GM21528 (cell line): ENCODE data around the gene C10orf90.

Experiments used
- ATAC-seq: cut with Tn5 transposase; IDR thresholded peaks from one replicate; pipeline ENCODE4 v1.9.1; 2021; ENCODE audit warnings: mild to moderate bottlenecking, moderate library complexity; ENCODE audit not compliant: unreplicated experiment, low FRiP score

C10orf90 gene

GRCh38 chr10:126439942-126440341 is 230.6 kb downstream of the C10orf90 start:
- ATAC-seq: no peak

GRCh38 chr10:126438407-126438783 is 232.1 kb downstream of the C10orf90 start:
- ATAC-seq: no peak

- ATAC-seq: no peak
Observed at GRCh38 chr10:126437635-126438406, 232.7 kb downstream of the C10orf90 start.

DNA sequence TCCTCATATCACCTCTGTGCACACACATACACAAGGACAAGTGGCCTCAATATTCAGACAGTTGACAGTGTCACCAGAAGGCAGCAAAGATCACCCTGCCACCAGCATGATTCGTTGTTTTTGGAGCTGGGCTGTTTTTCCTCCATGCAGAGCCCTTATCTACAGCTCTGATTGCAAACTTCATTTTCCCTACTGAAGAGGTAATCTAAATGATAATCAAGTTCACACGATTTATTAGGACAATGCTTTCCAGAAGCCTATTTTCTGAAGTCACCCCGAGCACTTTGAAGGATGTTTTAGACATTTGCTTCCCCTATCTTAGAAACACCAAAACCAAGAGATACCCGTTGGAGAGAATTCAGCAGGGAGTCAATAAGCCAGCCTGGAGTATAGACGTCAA is 236.3 kb downstream of the C10orf90 start:
- ATAC-seq: no peak

DNA sequence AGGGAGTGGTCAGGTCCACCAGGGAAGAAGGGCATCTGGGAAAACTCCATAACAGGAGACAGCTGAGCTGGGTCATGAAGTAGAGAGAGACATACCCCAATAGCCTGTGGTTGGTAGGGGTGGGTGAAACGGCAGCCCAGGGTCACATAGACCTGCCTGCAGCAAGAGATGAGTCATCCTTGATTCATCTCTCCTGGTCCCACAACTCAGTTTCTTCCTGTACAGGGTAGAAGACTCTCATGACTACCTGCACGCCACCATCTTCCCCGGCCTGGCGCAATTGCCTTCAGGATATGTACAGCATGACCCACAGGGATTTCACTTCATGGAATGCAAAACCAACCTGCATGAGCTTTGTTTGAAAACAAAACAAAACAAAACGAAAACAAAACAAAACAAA is 237.1 kb downstream of the C10orf90 start:
- ATAC-seq: no peak

DNA sequence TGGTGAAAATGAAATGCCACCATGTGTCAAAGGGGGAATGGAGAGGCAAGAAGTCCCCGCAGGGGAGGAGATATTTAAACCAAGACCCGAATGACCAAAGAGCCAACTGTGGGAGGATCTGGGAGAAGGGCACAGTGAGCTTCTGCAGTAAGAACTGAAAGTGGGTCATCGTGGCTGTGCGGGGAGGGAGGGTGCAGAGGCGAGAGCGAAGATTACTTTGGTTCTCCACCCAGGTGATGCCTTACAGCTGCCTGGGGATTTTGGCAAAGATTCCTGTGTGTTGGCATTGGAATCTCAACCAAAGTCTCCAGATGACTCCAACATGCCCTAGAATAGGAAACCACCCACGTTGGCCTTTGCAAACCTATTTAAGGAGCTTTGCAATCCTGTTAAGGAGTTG is 238.0 kb downstream of the C10orf90 start:
- no peak for ATAC-seq

DNA sequence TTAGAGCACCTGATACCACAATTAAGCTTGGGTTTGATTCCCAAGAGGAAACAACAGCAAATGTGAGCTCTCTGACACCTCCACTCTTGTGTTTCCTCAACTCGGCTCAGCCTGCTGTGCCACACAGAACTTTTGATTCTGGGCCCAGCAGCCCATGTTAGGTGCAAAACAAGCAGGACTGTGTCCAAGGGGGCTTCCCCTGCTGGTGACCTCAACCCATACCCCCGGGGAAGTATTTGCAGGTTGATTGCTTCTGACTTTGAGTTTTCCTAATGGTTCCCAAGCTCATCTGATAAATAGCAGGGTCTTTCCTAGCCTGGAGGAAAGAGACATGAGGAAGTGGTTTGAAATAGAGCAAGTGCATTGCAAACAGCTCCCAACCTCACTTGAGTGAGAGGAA is 238.7 kb downstream of the C10orf90 start:
- ATAC-seq: no peak

GRCh38 chr10:126430512-126430911 is 240.0 kb downstream of the C10orf90 start:
- no peak for ATAC-seq

DNA sequence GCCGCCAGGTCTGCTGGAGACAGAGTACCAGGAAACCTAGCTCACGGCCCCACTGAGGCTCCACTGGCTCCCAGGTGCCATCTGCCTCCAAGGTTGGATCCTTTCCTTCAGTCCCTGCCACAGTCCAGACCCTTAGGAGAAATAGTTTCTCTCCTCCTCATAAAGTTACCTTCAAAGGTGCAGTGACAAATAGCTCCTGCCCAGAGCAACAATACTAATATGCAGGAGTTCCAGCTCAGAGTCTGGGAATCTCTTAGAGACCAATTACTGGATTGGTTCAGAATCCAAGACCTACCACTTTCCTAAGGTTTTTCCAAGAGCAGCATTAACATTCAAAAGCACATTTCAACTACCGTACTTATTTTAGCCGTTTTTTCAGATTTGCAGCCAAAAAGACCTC is 241.2 kb downstream of the C10orf90 start:
- ATAC-seq: no peak

- no peak for ATAC-seq
Observed at GRCh38 chr10:126425489-126426065, 244.9 kb downstream of the C10orf90 start.

- no peak for ATAC-seq
Observed at GRCh38 chr10:126425032-126425431, 245.5 kb downstream of the C10orf90 start.

DNA sequence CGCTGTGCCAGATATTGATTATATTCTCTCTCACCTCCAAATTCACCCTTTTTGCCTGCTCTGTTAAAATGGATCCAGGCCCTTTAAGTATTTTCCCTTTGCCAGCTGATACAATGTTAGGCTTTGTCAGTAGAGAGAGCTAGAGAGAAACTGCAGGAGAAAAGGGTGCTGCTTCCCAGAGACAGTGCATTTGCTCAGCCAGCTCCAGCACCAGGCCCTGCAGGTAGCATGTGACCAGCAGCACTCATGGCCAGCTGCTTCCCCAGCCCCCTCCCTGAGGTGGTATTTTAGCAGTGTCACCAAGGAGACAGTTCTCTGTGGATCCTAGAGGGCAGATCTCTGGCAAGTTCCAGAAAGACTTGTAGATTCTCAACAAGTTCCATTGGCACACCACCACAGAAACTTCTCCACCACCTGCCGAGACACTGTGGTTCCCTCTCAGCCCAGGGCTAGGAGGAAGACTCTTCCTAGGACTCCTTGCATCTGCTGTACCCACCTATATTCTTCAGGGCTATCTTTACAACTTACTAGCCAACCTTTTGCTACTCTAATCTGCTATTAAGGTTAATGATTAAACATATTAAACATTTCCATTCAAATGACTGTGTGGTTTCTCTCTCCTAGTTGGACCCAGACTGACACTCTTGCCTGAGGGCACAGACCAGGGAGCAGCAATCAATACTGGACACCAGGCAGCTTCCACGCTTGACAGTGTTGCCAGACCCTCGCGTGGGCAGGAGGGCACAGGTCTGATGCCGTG is 246.6 kb downstream of the C10orf90 start:
- ATAC-seq: no peak

DNA sequence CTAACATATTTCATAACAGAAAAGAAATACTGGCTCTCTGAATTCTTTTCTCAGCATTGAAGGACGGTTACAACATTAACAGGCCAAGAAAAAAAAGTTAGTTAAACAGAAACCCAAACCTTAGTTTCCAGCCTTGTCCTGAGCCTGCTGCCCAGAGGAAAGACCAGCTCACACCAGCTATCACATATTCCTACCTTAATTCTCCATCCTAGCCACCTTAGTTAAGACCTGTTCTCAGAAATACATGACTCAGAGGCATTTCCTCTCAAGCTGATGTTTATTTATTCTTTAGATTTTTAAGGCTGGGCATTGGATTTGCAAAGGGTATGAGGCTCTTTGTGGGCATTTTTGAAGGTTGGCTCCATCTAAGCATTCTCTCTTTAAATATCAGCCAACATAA is 247.9 kb downstream of the C10orf90 start:
- no peak for ATAC-seq

DNA sequence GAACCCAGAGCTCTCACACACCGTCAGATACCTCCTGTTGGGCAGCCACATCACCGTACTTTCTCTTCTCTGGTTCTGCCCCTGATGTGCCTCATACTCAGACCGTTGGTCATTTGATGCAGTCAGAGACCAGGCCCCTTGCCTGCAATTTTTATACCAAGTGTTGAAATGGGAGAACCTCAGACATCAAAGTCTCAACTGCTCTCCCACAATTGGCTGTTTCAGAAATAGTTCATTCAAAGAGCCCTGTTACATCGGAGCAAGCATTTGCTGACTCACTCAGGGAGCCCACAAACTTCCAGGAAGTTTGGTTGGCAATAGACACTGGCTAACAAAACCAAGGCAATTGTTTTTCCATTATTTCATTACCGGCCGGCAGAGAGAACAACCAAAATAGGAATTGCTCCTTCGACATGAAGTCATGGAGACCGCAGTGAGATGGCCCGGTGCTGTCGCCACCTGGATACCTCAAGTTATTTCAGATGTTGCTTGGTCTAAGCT is 248.7 kb downstream of the C10orf90 start:
- ATAC-seq: no peak

- ATAC-seq: no peak
Observed at GRCh38 chr10:126420567-126421300, 249.8 kb downstream of the C10orf90 start.

GRCh38 chr10:126417220-126417825 is 253.2 kb downstream of the C10orf90 start:
- ATAC-seq: no peak

GRCh38 chr10:126409821-126410220 is 260.7 kb downstream of the C10orf90 start:
- no peak for ATAC-seq

GRCh38 chr10:126408953-126409641 is 261.4 kb downstream of the C10orf90 start:
- no peak for ATAC-seq

- ATAC-seq: no peak
Observed at GRCh38 chr10:126407831-126408230, 262.7 kb downstream of the C10orf90 start.
